Activated CD4-positive, CD25-positive, alpha-beta regulatory T cell (primary cell): ENCODE measurements around the gene PCNX3.

Source experiments
- DNase-seq, 4 experiments: peaks; one replicate each; lab custom pipeline; 2025; lab: John Stamatoyannopoulos, UW

The PCNX3 gene

DNA sequence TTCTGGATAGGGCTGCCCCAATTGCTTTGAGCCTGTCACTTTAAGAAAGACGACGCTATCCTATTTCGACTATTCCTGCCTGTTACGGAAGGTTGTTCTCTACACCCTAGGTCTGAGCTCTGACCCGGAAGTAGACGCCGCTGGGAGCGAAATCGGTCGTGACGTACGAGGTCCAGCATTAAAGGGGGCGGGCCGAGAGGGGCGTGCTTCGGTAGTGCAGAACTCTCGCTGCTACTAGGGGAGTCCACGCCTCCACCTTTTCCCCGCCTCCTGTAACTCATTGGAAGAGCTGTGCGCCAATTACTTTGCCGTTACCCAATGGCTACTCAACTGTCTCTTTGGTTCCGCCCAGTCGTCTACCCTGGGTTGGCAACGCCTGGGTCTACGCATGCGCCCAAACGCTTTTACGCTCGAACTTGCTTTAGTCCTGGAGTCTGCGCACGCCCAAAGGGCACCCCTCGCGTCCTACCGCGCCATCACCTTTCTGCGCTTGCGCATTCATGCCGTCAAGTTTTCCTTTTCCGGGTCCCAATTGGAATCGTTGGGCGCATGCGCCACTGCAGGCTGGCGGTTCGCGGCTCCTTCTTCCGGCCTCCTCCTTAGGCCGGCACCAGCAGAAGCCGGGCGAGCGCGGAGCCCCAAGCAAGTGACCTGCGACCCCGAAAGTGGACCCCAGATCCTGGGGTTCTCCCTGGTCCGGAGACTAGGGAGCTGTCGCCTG lies at the start of gene PCNX3:
PCNX3 (plus strand) TSS at position 548 of the 721 bp plus-strand sequence. CDS start 536 bp downstream, outside the sequence.
- DNase-seq = peak; percentile 99 to 100 (median 100)

DNA sequence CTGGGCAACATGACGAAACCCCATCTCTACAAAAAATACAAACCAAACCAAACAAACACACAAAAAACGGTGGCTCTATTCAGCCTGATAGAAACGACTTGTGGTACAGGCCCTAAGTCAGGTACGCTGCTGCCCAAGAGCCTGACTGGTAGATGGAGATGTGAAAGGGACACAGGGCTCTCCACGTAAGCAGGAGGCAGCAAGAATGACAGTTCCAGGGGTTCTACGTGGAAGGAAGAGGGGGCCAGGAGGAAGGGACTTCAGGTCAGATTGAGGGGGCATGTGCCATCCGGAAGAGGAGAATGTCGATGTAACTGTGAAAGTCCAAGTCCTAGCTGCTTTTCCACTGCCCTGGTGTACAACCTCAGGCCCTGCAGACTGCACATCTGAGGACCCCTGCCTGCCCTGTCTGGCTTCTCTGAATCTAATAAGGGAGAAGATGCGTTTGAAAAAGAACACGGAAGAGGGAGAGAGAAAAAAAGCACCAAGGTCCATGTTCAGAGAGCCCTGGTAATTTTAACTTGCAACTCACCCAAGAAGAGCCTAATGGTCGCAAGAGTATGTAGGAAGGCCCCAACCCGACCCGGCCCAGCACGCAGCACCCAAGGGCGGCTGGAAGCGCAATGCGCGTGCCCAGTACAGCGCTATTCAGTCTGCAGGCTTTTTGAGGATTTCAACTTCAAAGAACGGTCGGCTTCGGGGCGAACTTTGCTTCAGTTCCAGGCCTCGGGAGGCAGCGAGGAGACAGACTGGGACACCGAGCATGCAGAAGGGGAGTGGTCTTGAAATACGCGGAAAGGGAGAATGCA lies 46.2 kb upstream of the PCNX3 start:
- peak in 3 of 4 experiments; percentile 58 to 68 (median 62) for DNase-seq

DNA sequence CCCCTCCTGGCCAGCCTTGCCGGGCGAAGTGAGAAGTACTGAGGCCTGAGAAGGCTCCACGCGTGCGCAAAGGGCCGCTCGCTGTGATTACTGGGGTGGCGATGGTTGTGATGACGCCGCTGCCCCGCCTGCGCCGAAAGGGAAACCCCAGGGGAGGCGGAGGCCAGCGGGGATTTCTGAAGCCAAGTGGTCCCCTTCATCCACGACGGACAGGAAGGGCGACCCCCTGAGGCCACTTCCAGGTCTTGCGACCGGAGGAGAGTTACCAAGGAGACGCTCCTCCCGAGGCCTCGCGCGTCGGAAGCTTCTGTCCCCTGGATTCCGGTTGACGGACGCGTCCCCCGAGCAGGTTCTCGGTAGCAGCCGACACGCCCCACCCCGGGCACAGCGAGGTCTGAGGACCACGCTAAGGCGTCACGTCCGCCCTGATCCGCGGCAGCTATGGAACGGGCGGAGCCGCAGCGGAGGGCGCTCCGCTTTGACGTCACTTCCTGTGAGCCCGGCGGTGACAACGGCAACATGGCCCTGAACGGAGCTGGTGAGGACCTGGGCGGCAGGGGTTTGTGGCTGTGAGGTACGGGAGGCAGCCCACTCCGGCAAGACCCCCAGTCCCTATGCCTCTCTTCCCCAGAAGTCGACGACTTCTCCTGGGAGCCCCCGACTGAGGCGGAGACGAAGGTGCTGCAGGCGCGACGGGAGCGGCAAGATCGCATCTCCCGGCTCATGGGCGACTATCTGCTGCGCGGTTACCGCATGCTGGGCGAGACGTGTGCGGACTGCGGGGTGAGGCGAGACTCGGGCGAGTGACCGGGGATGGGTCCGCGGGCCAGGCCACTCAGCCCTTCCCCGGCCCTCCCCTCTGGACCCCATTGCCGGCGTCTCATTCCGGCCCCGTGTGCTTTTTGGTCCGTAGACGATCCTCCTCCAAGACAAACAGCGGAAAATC lies 45.3 kb upstream of the PCNX3 start, which contains the start of gene ZNRD2:
ZNRD2 (plus strand) TSS at position 505 of the 946 bp plus-strand sequence; CDS start at position 520, 15 bp downstream.
- DNase-seq = peak; percentile 98 to 100 (median 98)

DNA sequence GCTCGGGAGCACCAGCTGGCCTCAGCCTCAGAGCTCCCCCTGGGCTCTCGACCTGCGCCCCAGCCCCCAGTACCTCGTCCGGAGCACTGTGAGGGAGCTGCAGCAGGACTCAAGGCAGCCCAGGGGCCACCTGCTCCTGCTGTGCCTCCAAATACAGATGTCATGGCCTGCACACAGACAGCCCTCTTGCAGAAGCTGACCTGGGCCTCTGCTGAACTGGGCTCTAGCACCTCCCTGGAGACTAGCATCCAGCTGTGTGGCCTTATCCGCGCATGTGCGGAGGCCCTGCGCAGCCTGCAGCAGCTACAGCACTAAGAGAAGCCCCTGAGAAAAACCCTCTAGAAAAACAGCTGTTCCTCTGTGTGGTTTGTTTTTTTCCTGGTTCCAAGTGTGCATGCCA lies 44.2 kb upstream of the PCNX3 start:
- no peak for DNase-seq

DNA sequence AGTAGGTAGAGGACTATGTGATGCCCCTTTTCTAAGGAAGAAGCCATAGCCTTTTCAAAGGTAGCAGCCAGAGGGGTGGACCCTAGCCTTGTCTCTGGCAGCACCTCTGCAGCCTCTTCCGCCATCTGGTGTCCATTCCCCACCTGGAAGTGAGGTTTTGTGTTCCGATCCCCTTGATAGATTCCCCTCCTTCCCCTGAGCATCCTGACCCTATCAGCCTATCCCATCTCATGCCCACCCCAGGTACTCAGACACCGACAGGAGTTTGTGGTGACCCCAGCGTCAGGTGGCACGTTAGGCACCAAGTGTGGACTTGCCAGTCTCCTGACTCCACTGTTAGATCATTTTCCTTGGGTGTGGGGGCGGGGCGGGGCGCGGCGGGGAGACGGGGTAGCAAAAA lies 43.6 kb upstream of the PCNX3 start:
- DNase-seq = no peak

DNA sequence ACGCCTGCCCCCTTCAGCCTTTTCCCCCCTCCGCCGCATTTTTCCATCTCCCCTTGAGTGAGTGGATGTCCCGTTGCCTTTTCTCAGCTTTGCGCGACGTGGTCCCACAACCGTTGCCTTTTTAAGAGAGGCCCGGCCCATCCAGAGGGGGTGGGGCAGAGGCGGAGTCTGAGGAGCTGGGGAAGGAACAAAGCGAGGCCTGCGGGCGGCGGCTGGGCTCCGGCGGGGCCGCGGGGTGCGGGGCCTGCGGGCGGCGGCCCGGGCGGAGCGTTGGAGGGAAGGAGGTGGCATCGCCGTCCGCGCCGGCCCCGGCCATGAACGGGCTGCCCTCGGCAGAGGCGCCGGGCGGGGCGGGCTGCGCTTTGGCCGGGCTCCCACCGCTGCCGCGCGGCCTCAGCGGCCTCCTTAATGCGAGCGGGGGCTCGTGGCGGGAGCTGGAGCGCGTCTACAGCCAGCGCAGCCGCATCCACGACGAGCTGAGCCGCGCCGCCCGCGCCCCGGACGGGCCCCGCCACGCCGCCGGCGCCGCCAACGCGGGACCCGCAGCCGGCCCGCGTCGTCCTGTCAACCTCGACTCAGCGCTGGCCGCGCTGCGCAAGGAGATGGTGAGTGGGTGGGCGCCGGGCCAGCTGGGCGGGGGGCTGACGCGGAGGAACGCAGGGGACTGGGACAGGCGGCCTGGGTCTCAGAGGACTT lies 43.1 kb upstream of the PCNX3 start, which contains the start of gene FAM89B:
FAM89B (plus strand) TSS at position 183 of the 696 bp plus-strand sequence; CDS start at position 315, 132 bp downstream.
- DNase-seq = peak; percentile 55 to 76 (median 72)

DNA sequence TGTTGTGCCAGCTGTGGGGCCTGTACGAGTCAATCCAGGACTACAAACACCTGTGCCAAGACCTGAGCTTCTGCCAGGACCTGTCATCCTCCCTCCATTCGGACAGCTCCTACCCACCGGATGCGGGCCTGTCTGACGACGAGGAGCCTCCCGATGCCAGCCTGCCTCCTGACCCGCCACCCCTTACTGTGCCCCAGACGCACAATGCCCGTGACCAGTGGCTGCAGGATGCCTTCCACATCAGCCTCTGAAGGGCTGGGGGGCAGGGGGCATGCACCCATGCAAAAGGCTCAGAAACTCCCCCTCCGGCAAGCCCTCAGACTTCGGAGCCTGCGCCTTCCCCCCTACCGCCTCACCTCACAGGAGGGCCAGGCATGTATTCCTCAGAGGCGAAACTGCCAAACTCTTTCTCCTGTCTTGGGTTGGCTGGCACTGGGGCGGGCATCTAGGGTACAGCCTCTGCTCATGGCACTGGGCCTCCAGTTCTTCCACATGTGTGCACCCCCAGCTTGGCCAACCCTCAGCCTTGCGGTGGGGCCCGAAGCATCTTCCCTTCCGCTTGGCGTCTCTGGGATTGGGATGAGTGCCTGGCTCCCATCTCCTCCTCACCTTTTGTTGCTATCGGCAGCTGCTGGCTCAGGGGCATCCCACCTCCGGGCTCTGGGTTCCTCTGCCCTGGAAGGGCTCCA lies 42.0 kb upstream of the PCNX3 start:
- no peak for DNase-seq

DNA sequence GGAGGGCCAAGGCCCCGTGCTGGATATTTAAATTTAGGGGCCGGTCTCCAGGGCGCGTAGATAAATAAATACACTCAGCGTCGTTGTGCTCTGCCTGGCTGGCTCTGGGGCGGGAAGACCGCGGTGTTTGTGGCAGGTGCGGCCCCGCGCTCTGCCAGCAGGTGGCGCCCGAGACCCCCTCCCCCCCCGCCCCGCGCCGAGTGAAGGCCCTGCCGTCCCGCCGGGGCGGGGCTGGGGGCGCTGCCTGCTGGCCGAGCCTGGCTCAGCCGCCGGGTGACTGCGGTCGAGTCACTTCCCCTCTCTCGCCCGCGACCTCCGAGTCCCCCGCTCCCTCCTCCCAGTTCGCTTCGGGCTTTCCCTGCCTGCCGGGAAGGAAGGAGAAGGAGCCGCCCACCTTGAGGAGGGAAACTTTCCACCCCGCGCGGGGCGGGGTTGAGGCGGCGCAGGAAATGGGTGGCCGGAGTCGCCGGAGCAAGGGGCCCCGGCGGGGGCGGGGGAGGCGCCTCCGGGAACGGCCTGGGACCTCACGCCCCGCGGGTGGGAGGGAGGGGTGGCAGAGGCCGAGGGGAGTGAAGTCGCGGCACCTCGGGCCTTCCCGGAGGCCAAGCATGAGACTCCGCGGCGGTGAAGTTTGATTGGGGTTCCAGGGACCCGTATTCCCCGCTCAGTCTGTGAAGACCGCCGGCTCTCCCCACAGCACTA lies 41.3 kb upstream of the PCNX3 start:
- DNase-seq = peak; percentile 72 to 82 (median 78)

DNA sequence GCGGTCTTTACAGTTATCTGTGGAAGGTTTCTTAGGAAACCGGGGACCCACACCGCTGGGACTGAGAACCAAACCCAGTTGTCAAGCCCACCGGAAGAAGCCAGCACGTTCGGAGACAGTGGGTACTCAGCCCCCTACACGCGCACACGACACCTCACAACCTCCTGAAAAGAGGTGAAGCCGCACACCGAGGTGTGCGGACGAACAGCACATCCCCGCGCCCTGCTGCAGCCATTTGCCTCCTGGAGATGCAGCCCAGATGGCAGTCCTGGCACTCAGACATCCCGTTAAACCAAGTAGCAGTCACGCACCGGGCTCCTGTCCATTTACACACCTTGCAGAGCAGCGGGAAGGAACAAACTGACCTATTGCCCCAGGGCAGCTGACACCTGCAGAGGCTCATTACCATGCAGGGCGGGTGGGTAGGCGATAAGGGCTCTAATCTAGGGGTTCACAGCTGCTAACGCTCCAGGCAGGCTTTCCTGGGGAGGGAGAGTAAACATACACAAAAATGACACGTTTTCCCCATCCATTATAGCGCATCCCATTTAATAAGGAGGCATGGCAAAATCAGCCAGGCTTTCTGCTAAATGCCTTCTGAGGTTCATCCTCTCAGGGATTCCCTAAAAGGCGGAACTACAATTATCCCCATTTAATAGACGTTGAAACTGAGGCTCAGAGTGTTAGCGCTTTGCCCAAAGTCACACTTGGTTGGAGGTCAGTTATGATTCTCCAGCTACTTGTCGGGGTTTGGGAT lies 40.6 kb upstream of the PCNX3 start:
- DNase-seq = no peak

DNA sequence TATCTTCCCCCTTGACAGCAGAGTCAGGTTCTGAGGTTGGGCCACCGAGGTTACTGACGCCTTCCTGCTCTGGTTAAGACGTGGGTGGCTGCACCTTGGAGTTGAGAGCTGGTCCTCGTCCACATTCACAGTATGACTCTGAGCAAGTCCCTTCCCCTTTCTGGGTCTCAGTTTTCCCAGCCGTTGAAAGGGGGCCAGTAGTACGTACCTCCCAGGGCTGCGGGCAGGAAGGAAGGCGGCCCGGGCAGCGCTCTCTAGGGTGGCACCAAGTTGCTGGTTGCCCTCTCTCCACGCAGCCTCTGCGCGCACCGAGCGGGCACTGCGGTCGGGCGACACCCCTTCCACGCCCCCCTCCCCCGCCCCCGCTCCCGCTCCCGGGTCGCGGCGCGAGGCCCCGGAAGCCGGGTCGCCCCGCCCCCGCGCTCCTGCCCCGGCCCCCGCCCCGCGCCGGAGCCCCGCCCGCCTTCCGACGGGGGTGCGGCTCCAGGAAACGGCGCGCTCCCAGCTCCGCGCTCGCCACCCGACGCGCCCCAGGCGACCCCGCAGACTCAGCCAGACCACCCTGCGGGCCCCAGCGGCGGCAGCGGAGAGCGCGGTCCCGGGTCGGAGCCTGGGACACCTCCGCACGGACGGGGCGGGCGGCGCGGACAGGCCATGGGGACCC lies 39.9 kb upstream of the PCNX3 start, which contains the start of gene EHBP1L1:
EHBP1L1 (plus strand) TSS at position 486 of the 664 bp plus-strand sequence. CDS start 250 bp downstream, outside the sequence.
- peak; percentile 37 to 72 (median 54) for DNase-seq

DNA sequence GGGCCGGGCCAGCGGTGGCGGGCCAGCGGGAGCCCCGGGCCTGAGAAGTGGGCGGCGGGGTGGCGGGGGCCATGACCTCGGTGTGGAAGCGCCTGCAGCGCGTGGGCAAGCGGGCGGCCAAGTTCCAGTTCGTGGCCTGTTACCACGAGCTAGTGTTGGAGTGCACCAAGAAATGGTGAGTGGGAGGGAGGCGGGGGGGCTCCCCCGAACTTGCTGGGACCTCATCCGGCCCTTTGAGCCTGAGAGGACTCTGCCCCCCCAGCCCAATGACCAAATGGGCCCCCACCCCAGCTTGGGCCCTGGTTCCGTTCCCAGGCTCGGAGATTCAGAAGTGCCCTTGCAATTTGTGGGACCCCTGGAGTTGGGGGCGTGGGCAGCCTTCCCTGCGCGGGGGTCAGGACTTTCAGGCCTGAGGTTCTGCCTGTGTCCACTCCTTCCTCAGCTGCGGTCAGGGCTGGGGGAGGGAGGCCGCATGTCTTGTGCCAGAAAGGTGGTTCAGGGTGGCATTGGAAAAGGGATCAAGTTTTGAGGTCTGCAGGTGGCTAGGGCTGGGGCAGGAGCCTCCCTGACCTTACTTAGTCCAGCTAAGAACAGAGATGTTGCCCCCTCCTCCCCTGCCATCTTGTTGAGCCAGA lies 39.2 kb upstream of the PCNX3 start:
- no peak for DNase-seq

DNA sequence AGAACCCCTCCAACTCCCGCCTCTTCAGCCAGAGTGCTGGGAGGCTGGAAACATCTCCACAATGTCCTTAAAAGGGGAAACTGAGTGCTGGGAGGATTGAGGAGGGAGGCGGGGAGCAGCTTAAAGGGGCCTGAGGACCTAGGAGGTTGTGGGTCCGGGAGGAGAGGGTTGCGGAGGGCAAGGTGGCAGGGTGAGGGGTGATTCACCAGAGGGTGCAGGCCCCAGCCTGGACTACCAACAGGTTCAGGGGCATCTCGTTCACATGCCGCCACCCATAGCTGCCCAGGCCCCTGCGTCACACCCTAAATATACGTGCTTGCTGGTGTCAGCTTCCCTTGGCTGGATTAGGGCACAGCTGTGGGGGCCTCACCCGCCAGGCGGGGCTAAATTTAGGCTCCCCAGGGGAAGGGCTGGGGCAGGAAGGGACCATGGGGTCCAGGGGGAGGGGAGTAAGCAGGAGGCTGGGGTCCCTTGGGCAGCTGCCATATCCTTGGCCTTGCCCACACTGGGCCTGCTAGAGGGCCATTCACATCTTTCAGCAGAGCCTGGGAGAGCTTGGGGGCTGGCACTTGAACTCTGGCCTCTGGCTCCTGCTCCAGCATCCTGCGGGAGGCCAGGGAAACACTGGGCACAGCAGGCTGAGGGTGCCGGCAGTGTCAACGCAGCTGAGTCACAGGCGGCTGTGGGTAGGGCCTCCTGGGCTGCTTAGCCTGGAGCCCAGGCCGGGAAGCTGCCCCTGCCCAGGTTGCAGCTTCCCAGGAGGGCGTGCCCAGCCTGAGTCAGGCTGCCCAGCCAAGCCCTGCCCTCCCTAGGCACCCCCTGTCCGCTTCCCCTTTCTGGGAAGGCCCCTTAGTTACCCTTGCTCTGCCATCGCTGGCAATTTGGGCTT lies 38.5 kb upstream of the PCNX3 start:
- no peak for DNase-seq

DNA sequence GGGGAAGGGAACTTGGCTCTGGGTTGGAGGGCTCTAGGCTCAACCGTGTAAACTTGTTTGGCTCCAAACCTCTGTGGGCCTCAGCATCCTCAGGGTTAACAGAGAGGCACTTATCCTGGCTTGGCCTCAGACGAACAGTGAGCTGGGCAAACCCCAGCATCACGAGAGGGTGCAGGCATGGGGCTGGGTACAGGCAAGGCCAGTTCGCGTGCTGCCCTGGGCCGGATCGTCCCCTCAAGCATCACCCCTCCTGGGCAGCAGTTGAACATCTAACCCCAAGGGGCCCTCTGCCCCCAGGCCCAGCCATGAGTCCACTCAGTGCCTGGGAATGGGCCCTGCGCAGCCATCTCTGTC lies 37.8 kb upstream of the PCNX3 start:
- DNase-seq = no peak

DNA sequence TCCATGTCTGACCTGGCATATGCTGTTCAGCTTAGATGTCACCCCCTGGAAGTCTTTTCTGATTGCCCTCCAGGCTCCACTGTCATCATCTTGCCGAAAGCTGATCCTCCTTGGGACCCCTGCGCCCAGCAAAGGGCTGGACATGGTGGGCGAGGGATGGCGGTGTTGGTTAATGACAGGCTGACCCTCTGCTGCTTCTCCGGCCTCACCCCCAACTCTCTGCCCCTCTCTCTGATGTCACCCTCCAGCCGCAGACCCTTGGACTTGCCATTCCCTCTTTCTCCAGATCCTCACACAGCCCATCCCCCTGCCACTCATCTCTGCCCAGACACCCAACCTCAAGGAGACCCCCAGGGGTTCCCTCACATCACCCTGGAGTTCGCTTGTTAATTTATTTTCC lies 37.4 kb upstream of the PCNX3 start:
- no peak for DNase-seq

DNA sequence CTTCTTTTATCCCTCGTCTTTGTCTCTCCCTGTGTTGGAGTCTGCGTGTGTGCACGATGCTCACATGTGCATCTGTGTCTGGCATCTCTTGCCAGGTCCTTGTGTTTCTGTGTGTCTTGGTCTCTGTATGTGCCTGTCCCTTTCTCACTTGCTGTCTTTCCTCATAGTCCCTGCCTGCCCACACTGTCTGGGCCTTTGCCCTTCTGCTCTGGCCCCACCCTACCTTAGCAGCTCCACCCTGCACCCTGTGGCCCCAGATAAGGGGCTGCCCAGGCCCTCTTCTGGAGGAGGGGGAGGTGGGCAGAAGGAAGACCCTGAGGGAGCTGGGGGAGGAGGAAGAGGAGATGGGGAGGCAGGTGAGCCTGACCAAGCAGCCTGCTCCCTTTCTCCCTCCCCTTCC lies 36.9 kb upstream of the PCNX3 start:
- no peak for DNase-seq

DNA sequence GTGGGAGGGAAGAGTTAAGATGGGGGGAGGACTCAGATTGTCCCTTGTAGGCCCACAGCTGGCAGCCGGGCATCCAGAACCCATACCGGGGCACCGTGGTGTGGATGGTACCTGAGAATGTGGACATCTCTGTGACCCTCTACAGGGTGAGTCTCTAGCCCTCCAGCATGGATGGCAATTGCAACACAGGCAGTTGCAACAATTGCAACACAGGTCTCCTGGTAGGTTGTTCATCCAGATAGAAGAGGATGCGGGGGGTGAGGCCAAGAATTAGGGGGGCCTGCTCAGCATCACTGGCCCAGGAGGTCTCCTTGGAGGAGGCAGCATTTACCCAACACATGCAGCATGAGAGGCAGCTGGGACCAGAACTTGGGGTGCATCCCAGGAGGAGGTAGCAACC lies 36.3 kb upstream of the PCNX3 start:
- DNase-seq = no peak
